HEK293 (cell line): Measurements from ENCODE around the gene RFX4.

Source experiments
- KLF1 ChIP-seq: fragments of 450-650 bp; formaldehyde crosslinking; IDR thresholded peaks from 2 replicates; pipeline ENCODE4 v1.5.1; 2016; ENCODE audit warnings: missing biosample characterization, missing genetic modification characterization
- YY1 ChIP-seq: fragments of 450-650 bp; formaldehyde crosslinking; IDR thresholded peaks from 2 replicates; pipeline ENCODE4 v1.5.1; 2018; ENCODE audit warnings: missing biosample characterization, missing genetic modification characterization
- TF ChIP-seq, protein P1 (sequence below): fragments of 450-650 bp; formaldehyde crosslinking; IDR thresholded peaks from 2 replicates; pipeline ENCODE4 v1.5.1; 2016; ENCODE audit warnings: missing biosample characterization, missing genetic modification characterization, low read depth

DNA sequence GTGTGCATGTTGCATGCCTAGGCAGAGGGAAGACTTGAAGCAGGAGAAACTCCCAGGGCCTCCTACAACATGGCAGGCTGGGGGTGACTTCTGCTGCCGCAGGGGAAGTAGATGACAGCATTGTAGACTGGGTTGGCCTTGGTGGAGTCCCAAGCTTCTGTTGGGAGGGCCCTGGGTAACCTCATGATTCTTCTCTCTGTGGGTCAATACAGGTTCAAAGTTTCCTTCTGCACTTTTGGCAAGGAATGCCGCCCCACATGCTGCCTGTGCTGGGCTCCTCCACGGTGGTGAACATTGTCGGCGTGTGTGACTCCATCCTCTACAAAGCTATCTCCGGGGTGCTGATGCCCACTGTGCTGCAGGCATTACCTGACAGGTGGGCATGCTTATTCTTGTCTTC lies 113.3 kb downstream of the RFX4 start:
- TF ChIP-seq YY1 (no peak), KLF1 (tag by site-specific recombination) (no peak)
- TF ChIP-seq, protein P1, sequence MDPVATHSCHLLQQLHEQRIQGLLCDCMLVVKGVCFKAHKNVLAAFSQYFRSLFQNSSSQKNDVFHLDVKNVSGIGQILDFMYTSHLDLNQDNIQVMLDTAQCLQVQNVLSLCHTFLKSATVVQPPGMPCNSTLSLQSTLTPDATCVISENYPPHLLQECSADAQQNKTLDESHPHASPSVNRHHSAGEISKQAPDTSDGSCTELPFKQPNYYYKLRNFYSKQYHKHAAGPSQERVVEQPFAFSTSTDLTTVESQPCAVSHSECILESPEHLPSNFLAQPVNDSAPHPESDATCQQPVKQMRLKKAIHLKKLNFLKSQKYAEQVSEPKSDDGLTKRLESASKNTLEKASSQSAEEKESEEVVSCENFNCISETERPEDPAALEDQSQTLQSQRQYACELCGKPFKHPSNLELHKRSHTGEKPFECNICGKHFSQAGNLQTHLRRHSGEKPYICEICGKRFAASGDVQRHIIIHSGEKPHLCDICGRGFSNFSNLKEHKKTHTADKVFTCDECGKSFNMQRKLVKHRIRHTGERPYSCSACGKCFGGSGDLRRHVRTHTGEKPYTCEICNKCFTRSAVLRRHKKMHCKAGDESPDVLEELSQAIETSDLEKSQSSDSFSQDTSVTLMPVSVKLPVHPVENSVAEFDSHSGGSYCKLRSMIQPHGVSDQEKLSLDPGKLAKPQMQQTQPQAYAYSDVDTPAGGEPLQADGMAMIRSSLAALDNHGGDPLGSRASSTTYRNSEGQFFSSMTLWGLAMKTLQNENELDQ: no peak
